Activated CD8-positive, alpha-beta memory T cell treated with anti-CD3 and anti-CD28 coated beads for 24 hours (primary cell): ENCODE measurements around the gene P2RX7.
"Not testable (repeated sequence)": the region's sequence is repeated elsewhere in the genome, so short reads cannot be mapped to it uniquely, and the experiment has no call there.

Experiments used
- DNase-seq: peaks from one replicate; pipeline ENCODE4 v3.0.0-alpha.2; 2020

The P2RX7 gene

DNA sequence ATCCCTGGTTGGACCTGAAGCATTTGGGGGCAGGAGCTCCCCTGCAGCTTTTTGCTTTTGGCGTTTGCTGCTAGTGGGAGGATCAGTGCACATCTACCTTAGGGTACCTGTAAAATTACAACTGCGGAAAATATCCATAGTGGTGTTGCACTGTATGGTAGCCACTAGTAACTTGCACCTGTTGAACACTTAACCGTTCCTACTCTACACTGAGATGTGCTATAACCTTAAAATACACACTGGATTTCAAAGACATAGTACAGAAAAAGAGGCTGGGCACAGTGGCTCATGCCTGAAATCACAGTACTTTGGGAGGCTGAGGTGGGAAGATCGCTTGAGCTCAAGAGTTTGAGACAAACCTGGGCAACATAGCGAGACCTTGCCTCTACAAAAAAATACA is 80.2 kb downstream of the P2RX7 start:
- no peak for DNase-seq

DNA sequence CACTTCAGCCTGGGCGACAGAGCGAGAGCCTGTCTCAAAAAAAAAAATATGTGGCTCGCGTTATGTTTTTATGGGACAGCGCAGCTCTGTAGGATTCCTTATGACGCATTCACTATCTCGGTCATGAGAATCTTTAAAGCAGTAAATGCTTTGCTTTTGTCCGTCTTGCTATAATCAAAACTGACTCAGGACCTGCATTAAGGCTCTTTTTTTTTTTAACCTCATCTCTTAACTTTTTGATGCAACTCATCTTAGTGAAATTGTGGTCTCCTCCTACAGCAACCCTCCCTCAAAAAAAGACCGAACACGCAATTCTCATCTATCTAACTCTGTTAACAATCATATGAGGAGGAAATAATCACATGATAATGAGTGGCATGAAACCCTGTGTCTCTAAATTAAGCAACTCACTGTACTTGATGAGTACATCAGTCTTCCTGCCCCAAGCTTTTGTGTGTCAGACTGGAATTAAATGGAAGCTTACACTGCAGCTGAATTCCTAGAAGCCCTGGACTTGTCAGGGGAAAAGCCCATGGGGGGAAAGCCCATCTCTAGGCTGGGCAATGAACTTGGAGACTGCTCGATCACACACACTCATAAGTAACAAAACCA is 81.6 kb downstream of the P2RX7 start:
- no peak for DNase-seq

DNA sequence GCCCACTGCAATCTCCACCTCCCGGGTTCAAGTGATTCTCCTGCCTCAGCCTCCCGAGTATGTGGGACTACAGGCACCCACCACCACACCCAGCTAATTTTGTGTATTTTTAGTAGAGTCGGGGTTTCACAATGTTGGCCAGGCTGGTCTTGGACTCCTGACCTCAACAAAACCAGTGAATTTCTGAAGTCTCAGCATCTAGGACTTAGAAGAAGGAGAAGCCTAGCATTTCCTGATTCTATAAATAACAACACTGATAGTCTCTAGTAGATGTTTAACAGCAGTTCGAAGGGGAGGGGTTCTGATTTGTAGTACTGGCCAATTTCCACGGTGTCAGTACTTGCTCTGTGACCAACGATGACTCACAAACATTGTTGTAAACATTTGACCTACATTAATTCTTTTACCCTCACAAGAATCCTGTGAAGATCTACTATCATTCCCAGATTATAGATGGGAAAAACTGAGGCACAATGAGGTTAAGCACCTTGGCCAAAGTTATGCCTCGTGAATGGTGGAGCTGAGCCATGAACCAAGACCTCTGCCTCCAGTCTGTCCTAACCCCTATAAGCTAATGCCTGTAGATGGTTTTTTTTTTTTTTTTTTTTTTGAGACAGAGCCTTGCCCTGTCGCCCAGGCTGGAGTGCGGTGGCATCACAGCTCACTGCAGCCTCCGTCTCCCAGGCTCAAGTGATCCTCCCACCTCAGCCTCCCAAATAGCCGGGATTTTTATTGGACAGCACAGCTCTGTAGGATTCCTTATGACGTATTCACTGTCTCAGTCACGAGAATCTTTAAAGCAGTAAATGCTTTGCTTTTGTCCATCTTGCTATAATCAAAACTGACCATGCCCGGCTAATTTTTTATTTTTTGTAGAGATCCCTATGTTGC is 82.4 kb downstream of the P2RX7 start:
- no peak for DNase-seq

DNA sequence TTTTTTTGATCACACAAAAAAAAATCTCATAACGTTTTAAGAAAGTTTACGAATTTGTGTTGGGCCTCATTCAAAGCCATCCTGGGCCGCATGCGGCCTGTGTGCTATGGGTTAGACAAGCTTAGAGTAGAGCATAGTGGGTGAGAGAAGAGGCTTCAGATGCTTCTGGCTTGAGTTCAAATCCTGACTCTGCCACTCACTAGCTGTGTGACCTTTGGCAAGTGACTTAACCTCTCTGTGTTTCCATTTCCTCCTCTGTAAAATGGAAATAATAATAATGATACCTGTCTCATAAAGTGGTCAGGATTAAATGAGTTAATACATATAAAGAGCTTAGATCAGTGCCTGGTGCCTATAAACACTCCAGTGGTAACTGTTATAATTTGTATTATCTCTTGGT is 83.4 kb downstream of the P2RX7 start:
- DNase-seq = no peak

DNA sequence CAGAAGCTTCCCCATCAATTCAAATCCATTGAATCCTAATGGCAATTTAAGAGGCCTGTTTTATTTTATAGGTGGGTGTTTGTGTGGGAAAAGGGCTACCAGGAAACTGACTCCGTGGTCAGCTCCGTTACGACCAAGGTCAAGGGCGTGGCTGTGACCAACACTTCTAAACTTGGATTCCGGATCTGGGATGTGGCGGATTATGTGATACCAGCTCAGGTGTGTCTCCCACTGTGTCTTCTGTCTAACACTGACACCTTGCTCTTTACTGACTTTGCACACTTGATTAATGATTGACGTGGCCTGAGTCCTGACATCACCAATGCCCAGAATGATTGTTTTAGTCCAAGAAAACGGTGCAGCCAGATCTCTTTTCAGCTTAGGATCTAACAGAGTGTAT is 84.4 kb downstream of the P2RX7 start:
- DNase-seq = no peak

DNA sequence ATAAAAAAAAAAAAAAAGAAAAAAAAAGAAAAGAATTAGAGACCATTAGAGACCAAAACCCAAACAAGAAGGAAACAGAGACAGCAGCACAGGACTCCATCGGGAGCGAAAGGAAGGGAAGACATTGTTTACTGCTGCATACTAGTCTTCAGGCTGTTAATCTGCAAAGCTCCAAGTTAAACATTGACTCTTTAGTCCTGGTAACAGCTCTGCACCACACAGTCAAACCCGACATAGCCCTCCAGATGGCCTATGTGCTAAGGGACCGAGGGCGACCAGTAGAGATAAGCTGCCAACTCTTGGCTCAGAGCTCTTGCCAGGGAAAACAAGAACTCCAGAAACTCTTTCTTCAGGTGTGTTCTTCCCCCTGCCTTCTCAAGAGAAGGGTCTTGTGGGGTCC is 85.1 kb downstream of the P2RX7 start:
- DNase-seq = no peak

DNA sequence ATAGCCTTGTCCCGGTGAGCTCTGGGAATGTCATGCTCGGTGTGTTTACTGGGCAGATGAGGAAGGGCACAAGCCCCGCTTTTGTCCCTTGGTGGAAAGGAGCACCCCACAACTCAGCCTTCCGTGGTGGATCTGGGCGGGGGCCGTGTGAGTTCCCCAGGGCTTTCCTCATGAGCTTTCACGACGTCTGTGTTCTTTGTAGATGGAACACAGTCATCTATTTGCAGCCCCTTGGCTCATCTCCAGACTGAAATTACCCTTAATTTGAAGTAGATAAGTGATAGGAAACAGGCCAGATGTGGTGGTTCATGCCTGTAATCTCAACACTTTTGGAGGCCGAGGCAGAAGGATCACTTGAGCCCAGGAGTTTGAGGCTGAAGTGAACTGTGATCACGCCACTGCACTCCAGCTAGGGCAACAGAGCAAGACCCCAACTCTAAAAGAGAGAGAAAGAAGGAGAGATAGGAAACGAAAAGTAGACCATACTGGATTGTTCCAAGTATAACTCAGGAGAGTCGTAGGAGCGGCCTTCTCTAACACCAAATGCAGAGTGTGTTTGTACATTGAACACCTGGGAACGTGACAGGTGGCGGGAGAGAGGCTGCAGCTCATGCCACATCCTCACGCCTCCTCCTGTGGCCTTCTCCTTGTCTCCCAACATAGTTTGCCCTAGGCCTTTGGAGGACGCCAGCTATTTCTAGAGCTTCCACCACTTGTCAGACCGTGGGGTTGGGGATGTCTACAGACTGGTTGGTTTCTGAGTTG is 86.1 kb downstream of the P2RX7 start:
- no peak for DNase-seq

DNA sequence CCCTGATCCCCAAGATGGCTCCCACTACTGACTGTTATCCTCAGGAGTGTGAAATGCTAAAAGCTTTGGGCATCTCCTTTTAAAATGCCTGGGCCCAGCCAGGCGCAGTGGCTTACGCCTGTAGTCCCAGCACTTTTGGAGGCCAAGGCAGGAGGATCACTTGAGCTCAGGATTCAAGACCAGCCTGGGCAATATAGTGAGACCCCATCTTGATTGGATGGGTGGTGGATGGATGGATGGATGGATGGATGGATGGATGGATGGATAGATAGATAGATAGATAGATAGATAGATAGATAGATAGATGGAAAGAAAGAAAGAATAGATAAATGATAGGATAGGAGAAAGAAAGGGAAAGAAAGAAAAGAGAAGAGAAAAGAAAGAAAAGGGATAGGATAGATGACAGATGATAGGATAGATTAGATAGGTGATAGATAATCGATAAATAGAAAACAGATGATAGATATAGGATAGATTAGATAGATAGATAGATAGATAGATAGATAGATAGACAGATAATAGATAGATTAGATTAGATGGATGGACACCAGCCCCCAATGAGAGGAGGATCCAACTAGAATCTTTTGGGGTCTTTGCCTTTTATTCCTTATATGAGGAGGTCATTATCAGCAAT is 86.8 kb downstream of the P2RX7 start:
- DNase-seq = no peak

DNA sequence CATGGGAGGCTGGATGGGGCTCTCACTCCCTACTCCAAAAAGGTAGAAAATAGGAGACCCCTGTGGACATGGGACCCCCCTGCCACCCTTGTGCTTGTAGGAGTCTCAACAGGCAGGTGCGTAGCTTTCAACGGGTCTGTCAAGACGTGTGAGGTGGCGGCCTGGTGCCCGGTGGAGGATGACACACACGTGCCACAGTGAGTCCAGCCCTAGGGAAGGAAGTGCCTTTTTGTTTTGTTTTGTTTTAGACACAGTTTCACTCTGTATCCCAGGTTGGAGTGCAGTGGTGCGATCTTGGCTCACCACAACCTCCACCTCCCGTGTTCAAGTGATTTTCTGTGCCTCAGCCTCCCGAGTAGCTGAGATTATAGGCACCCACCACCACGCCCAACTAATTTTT is 90.2 kb downstream of the P2RX7 start:
- DNase-seq = no peak

DNA sequence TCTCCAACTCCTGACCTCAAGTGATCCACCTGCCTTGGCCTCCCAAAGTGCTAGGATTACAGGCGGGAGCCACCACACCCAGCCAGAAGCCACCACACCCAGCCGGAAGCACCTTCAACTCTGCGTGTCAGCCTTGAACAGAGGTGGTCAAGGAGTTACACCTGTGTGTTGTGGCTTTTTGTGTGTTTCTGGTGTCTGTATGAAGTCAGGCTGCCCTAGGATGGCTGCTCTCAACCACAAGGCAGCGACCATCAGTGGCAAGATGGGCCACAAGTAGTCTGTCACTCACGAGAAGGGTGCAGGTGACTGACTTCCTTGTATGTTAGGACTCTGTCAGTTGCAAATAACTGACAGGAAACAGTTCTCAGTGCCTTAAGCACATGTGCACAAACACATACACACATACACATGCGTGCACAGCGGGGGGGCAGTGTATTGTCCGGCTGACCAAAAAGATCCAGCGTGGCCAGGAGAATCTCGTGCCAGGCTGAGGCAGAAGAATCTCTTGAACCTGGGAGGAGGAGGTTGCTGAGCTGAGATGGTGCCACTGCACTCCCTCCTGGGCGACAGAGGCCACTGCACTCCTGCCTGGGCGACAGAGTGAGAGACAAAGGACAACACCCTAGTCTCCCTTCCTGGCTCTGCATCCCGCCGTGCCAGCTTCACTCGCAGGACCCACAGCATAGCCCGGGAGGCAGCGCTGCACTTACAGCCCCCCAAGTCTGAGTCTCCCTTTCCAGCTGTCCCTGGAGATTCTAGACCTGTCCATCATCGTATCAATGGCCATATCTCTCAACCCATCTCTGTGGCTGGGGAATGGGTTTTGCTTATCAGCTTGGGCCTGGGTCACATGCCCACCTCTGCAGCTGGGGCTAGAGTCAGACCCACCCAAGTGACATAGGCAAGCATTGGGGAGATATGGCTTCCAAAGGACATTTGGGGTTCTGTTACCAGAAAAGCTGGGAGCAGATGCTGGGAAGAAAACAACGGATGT is 90.9 kb downstream of the P2RX7 start:
- peak; percentile 70 for DNase-seq

DNA sequence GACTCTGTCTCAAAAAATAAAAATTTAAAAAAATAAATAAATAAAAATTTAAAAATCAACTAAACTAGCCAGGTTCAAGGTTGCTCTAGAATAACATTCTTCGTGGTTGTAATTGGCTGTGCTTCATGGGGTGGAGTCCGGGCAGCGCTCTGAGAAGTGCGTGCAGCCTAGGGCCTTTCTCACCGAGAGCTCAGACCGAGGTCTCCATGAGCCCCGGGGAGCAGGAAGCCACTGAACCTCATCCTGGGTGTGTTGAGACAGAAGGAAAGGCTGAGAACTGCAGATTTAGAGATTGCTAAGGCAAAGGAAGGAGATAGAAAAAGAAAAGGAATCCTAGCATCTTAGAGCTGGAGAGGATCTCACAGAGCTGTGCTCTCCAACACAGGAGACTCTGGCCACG is 91.9 kb downstream of the P2RX7 start:
- DNase-seq = no peak

DNA sequence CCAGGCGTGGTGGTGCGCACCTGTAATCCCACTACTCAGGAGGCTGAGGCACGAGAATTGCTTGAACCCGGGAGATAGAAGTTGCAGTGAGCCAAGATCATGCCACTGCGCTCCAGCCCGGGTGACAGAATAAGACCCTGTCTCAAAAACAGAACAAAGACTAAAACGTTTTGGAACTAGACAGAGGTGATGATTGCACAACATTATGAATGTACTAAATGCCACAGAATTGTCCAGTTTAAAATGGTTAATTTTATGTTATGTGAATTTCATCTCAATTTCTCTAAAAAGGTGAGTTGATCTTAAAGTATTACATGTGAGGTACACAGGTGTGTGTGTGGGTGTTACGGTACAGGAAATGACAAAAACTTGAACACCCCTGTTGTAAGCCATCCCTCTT is 93.7 kb downstream of the P2RX7 start:
- no peak for DNase-seq

DNA sequence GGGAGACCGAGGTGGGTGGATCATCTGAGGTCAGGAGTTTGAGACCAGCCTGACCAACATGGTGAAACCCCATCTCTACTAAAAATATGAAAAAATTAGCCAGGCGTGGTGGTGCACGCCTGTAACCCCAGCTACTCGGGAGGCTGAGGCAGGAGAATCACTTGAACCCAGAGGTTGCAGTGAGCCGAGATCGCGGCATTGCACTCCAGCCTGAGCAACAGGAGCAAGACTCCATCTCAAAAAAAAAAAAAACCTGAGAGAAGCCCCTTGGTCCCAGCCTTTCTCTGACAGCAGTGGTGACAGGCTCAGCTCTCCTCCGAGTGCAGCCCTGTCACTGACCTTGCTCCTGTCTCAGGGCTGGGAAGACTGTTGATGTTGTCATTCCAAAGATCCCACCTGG is 94.2 kb downstream of the P2RX7 start:
- not testable (repeated sequence) for DNase-seq

DNA sequence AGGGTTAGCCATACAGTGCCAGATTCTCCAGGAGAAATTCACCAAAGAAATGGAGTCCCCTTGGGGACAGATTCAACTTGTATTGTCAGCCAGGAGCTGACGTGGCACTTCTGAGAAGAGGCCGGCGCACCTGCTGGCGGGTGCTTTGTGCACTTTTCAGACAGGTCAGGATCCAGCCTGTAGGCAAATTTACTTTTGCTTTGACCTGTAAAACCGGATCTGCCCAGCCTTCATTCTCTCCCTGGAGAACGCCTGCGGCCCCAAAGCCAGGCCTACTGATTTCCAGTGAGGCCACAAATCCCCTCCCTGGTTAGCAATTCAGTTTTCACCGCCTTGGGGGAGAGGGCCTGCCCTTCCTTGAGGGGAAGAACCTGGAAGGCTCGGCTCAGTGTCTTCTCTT is 94.6 kb downstream of the P2RX7 start:
- DNase-seq = no peak

DNA sequence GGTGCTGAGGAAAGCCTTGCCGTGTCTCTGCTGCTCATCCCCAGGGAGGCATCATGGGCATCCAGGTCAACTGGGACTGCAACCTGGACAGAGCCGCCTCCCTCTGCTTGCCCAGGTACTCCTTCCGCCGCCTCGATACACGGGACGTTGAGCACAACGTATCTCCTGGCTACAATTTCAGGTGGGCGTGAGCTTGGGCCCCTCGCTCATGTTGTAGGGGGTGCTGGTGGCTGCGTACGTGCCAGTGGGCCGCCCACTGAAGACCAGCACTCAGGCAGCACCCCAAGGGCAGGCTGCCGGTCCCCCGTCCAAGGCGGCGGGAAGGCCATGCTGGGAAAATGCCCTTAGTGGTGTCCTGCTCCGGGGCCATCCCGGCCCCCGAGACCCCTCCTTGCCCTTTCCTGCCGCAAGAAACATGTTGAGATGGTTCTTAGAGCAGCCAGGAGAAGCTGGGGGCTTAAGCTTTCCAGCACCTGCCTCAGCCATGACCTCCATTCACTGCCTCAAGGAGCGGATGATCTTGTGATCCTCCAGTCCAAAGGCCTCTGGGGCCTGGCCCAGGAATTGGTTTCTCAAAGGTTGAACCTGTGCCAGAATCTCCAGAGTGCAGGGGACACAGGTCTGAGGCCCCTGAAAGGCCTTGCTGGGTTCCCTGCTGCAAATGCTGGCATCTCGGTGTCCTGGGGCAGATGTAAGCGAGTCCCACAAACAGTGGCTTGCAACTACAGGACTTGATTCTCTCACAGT is 96.4 kb downstream of the P2RX7 start:
- no peak for DNase-seq

DNA sequence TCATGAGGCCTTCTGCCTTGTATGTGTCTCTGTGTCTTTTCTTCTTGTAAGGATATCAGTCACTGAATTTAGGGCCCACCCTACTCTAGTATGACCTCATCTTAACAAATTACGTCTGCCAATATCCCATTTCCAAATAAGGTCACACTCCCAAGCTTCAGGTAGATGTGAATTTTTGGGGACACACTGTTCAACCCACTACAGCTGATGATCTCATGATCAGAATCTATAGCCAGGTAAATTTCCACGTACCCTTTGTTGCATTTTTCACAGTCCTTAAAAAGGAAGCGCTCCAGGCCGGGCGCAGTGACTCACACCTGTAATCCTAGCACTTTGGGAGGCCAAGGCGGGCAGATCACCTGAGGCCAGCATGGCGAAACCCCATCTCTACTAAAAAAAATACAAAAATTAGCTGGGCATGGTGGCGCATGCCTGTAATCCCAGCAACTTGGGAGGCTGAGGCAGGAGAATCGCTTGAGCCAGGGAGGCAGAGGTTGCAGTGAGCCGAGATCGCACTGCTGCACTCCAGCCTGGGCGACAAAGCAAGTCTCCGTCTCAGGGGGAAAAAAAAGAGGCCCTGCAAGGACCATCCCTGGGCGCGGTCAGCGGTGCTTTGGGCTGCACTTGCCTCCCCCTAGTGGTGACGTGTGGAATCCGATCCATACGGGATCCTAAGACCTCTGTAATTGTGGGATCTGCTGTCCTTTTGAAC is 97.3 kb downstream of the P2RX7 start:
- peak; percentile 80 for DNase-seq

DNA sequence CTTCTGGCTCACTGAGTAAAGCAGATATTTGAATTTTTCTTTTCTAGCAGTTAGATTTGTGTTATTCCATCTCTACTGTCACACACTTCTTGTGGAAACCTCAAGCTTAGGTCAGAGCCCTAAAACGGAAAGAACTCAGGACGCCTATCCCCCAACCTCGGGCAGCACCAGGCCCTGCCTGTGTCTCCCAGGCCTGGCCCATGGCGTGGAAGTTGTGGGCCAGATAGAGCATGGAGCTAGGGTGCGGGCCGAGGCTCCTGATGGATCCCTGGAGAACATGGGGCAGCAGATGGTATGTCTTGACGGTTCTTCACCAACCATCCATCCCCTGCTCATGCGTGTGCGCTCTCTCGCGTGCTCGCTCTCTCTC is 97.8 kb downstream of the P2RX7 start:
- no peak for DNase-seq

DNA sequence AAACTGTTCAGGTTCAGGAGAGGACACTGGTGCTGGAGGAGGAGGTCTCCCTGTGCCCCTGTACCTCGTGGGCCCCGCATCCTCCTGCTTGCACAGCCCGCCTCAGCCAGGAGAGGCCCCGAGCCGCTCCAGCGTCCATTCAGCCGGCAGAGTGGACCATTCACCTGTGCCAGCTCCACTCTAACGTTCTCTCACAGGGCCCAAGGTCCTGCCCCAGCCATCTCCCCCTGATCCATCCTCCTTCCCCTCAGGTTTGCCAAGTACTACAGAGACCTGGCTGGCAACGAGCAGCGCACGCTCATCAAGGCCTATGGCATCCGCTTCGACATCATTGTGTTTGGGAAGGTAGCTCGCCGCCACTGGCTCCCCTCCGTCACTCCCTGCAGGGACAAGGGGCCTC is 99.5 kb downstream of the P2RX7 start:
- no peak for DNase-seq

DNA sequence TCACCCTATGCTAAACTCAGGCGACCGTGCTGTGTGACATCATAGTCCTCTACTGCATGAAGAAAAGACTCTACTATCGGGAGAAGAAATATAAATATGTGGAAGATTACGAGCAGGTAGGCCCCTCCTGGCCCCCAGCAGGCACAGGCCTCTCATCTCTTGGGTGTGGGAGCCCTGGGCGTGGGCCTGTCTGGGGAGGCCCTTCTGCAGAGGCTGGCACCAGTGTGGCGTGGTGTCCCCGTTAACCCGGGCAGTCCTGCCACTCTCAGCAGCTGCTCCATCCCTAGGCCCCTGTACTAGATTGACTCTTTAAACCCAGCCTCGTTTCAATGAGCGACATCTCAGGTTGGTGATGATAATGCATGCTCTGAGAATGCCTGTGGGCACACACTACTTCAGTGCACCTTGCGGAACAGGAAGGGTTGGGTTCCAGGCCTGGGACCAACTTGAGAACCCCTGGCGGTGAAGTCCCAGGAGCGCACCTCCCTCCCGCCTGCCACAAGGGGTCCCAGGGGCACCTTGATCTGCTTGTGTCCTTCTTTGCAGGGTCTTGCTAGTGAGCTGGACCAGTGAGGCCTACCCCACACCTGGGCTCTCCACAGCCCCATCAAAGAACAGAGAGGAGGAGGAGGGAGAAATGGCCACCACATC is 100.4 kb downstream of the P2RX7 start:
- DNase-seq = no peak

DNA sequence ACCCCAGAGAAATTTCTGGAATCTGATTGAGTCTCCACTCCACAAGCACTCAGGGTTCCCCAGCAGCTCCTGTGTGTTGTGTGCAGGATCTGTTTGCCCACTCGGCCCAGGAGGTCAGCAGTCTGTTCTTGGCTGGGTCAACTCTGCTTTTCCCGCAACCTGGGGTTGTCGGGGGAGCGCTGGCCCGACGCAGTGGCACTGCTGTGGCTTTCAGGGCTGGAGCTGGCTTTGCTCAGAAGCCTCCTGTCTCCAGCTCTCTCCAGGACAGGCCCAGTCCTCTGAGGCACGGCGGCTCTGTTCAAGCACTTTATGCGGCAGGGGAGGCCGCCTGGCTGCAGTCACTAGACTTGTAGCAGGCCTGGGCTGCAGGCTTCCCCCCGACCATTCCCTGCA is 100.9 kb downstream of the P2RX7 start:
- no peak for DNase-seq
